GM12878 (cell line): ENCODE results near the gene MSI2.

Experiments used
- BMI1 ChIP-seq: fragments of 450-650 bp; IDR thresholded peaks from 2 replicates; pipeline ENCODE4 v1.6.1; 2016; ENCODE audit warnings: mild to moderate bottlenecking, moderate library complexity, borderline replicate concordance
- CBFB ChIP-seq: IDR thresholded peaks from 2 replicates; pipeline ENCODE4 v1.6.1; 2016; ENCODE audit warnings: antibody characterized with exemption, low read depth
- CHD2 ChIP-seq: IDR thresholded peaks from 2 replicates; pipeline ENCODE4 v1.6.1; 2011; ENCODE audit warnings: low read depth, low read length, improper control_type of control experiment, borderline replicate concordance
- CTCF ChIP-seq, 3 experiments: IDR thresholded peaks in 2 of 3; conservative IDR thresholded peaks in 1 of 3; 2 replicates each; pipeline ENCODE4 v1.5.1; 2011; ENCODE audit warnings: low read depth in 3 of 3, low read length in 3 of 3, mild to moderate bottlenecking in 3 of 3, control low read depth in 2 of 3, moderate library complexity in 2 of 3, inconsistent platforms in 1 of 3, mixed read lengths in 1 of 3; ENCODE audit not compliant: control insufficient read depth in 2 of 3, insufficient read depth in 1 of 3; ENCODE audit errors: extremely low read depth in 1 of 3
- JUND ChIP-seq: IDR thresholded peaks from 2 replicates; pipeline ENCODE4 v1.6.1; 2012; ENCODE audit warnings: low read depth, mild to moderate bottlenecking, low read length, improper control_type of control experiment, moderate library complexity
- KDM1A ChIP-seq: fragments of 200-600 bp; sonication (generic); IDR thresholded peaks from 2 replicates; pipeline ENCODE4 v1.6.1; 2016; ENCODE audit warnings: borderline replicate concordance
- MAX ChIP-seq: IDR thresholded peaks from 2 replicates; pipeline ENCODE4 v1.6.1; 2012; ENCODE audit warnings: low read depth, low read length, improper control_type of control experiment
- POLR2A ChIP-seq: IDR thresholded peaks from 2 replicates; pipeline ENCODE4 v1.6.1; 2011; ENCODE audit warnings: low read depth, mild to moderate bottlenecking, low read length
- POLR2AphosphoS5 ChIP-seq: IDR thresholded peaks from 2 replicates; pipeline ENCODE4 v1.6.1; 2011; ENCODE audit warnings: mild to moderate bottlenecking, low read length, inconsistent platforms

- TF ChIP-seq CHD2, result no peak
- no peak for TF ChIP-seq BMI1
- TF ChIP-seq MAX, result no peak
- no peak; the same call in 1 of the 2 replicates for TF ChIP-seq POLR2A
- peak; percentile 54; the same call in 1 of the 2 replicates for TF ChIP-seq POLR2AphosphoS5
- TF ChIP-seq CTCF (IDR thresholded peaks at IDR 0.05 in 2 of 3, conservative IDR thresholded peaks at IDR 0.05 in 1 of 3; ENCODE audit: control insufficient read depth in 2 of 3, extremely low read depth in 1 of 3, insufficient read depth in 1 of 3, low read depth in 3 of 3, low read length in 3 of 3), result peak in 2 of 3 experiments; percentile 5 to 8; a peak in 1 of 6 replicates
- TF ChIP-seq JUND, result no peak
- TF ChIP-seq KDM1A, result no peak
- TF ChIP-seq CBFB, result no peak
Observed at GRCh38 chr17:57604771-57605674, 348.7 kb downstream of the MSI2 start.
